Natural killer cell (primary cell): ENCODE measurements around the gene NOSTRIN. TPM values are rescaled to one million over a fixed set of nuclear protein-coding genes. Genes with fewer than 3 reads are reported as not detected.

ENCODE experiments used
- ATAC-seq, 3 donors: fragments of 150-1000 bp in 2 of 3; fragments of 200-7000 bp in 1 of 3; cut with Tn5 transposase; 1 replicate in 1 of 3; 2 replicates in 2 of 3; pipeline ENCODE4 v1.10.0; 2021; ENCODE audit warnings: mild to moderate bottlenecking in 2 of 3, moderate library complexity in 2 of 3
- DNase-seq, 2 donors: peaks; one replicate each; pipeline versions ENCODE4 v3.0.0 to v3.0.0-alpha.2; 2013 to 2021; ENCODE audit warnings: mixed read lengths in 1 of 2
- H3K27ac ChIP-seq: one replicate; pipeline ENCODE4 v1.5.1; 2013; ENCODE audit warnings: mild to moderate bottlenecking, low read length
- H3K27me3 ChIP-seq: one replicate; pipeline ENCODE4 v1.6.1; 2013; ENCODE audit warnings: low read length; ENCODE audit not compliant: control insufficient read depth, insufficient read depth
- H3K36me3 ChIP-seq: one replicate; pipeline ENCODE4 v1.6.1; 2013; ENCODE audit warnings: low read length; ENCODE audit not compliant: control insufficient read depth, insufficient read depth
- H3K4me1 ChIP-seq: one replicate; pipeline ENCODE4 v1.6.1; 2013; ENCODE audit warnings: low read length; ENCODE audit not compliant: control insufficient read depth, insufficient read depth
- H3K4me3 ChIP-seq: one replicate; pipeline ENCODE4 v1.5.1; 2013; ENCODE audit warnings: low read length
- H3K9me3 ChIP-seq: one replicate; pipeline ENCODE4 v1.6.1; 2013; ENCODE audit warnings: low read length; ENCODE audit not compliant: control insufficient read depth, insufficient read depth
- H3K27ac Mint-ChIP-seq, 2 donors: one replicate each; pipeline ENCODE4 v1.8.0; 2022; ENCODE audit warnings: mild to moderate bottlenecking in 2 of 2, mixed read lengths in 2 of 2, moderate library complexity in 1 of 2
- H3K27me3 Mint-ChIP-seq, 2 donors: one replicate each; pipeline ENCODE4 v1.8.0; 2022; ENCODE audit warnings: low read depth in 2 of 2, mixed read lengths in 2 of 2
- H3K36me3 Mint-ChIP-seq: one replicate; pipeline ENCODE4 v1.8.0; 2022; ENCODE audit warnings: mixed read lengths
- H3K4me1 Mint-ChIP-seq, 2 donors: one replicate each; pipeline ENCODE4 v1.8.0; 2022; ENCODE audit warnings: mixed read lengths in 2 of 2
- H3K4me3 Mint-ChIP-seq: one replicate; pipeline ENCODE4 v1.8.0; 2022; ENCODE audit warnings: mild to moderate bottlenecking, moderate library complexity, mixed read lengths
- H3K9me3 Mint-ChIP-seq, 2 donors: one replicate each; pipeline ENCODE4 v1.8.0; 2022; ENCODE audit warnings: mixed read lengths in 2 of 2
- CTCF ChIP-seq: fragments of 200-600 bp; IDR thresholded peaks from one replicate; pipeline ENCODE4 v1.8.0; 2022; ENCODE audit warnings: antibody characterized with exemption
- WGBS: methylation state at CpG from one replicate; pipeline ENCODE4 v1.1.7; 2013; ENCODE audit warnings: missing lambda C conversion rate; ENCODE audit not compliant: insufficient coverage; 5-methylcytosine and 5-hydroxymethylcytosine counted together
- intact Hi-C: fragments of 100-400 bp; cut with micrococcal nuclease; formaldehyde crosslinking; loops from one replicate; pipeline ENCODE4 v1.14.2; 2022
- total RNA-seq, 4 donors: library from RNA; stranded (reverse); fragments of 120-200 nt in 1 of 4; gene quantifications; one replicate each; pipeline versions ENCODE4 v1.2.3 to v1.2.4, GENCODE V29; 2013 to 2022

NOSTRIN gene
- total RNA-seq, 3 donors from 2014 or later (not counting 1 experiment from before 2014, with no cell fraction given) = 0.18 TPM; not detected in 2

GRCh38 chr2:168796090-168796577 is 6.3 kb upstream of the NOSTRIN start:
- ATAC-seq = no peak
- Mint-ChIP-seq H3K27ac (no peak overlapping the region), H3K9me3 (no peaks in the 10 kb centered on the region)

GRCh38 chr2:168796583-168797285 is 5.7 kb upstream of the NOSTRIN start:
- H3K27me3 ChIP-seq = no peaks in the 10 kb centered on the region
- Mint-ChIP-seq H3K9me3 (no peaks in the 10 kb centered on the region), H3K36me3 (no peaks in the 10 kb centered on the region), H3K27ac (no peak overlapping the region), H3K4me1 (no peaks in the 10 kb centered on the region), H3K27me3 (no peaks in the 10 kb centered on the region), H3K4me3 (no peak overlapping the region)
- H3K27ac ChIP-seq = no peak overlapping the region
- intact Hi-C loops = no loop called here
- no peaks in the 10 kb centered on the region for H3K36me3 ChIP-seq
- no peak overlapping the region for H3K4me3 ChIP-seq
- TF ChIP-seq CTCF = no peak
- ATAC-seq (no peak), DNase-seq (no peak)
- H3K4me1 ChIP-seq = no peaks in the 10 kb centered on the region
- no peaks in the 10 kb centered on the region for H3K9me3 ChIP-seq
- WGBS = 81% methylated on average over 8 of the region's 8 CpGs

More at GRCh38 chr2:168796090-168796577, 6.3 kb upstream of the NOSTRIN start:
- intact Hi-C loops = no loop called here
- no peaks in the 10 kb centered on the region for H3K4me1 ChIP-seq
- TF ChIP-seq CTCF = no peak
- H3K36me3 ChIP-seq = no peaks in the 10 kb centered on the region
- no peaks in the 10 kb centered on the region for H3K27me3 ChIP-seq
- H3K4me3 Mint-ChIP-seq = no peak overlapping the region
- H3K27ac ChIP-seq = no peak overlapping the region
- H3K4me1 Mint-ChIP-seq = no peaks in the 10 kb centered on the region
- H3K36me3 Mint-ChIP-seq = no peaks in the 10 kb centered on the region
- DNase-seq = no peak
- no peaks in the 10 kb centered on the region for H3K9me3 ChIP-seq
- H3K27me3 Mint-ChIP-seq = no peaks in the 10 kb centered on the region
- 93% methylated on average over 9 of the region's 9 CpGs for WGBS
- H3K4me3 ChIP-seq = no peak overlapping the region

GRCh38 chr2:168797286-168797655 is 5.2 kb upstream of the NOSTRIN start:
- H3K4me1 ChIP-seq = no peaks in the 10 kb centered on the region
- no peak overlapping the region for H3K27ac Mint-ChIP-seq
- no peaks in the 10 kb centered on the region for H3K9me3 ChIP-seq
- no peak overlapping the region for H3K4me3 ChIP-seq
- no peaks in the 10 kb centered on the region for H3K27me3 Mint-ChIP-seq
- no peaks in the 10 kb centered on the region for H3K36me3 Mint-ChIP-seq
- H3K4me3 Mint-ChIP-seq = no peak overlapping the region
- no peak for DNase-seq
- H3K36me3 ChIP-seq = no peaks in the 10 kb centered on the region
- no peaks in the 10 kb centered on the region for H3K4me1 Mint-ChIP-seq
- TF ChIP-seq CTCF = no peak
- H3K27ac ChIP-seq = no peak overlapping the region
- intact Hi-C loops = no loop called here
- H3K27me3 ChIP-seq = no peaks in the 10 kb centered on the region
- no peak for ATAC-seq
- H3K9me3 Mint-ChIP-seq = no peaks in the 10 kb centered on the region
